ENCODE results near the gene TUBD1.

DNA sequence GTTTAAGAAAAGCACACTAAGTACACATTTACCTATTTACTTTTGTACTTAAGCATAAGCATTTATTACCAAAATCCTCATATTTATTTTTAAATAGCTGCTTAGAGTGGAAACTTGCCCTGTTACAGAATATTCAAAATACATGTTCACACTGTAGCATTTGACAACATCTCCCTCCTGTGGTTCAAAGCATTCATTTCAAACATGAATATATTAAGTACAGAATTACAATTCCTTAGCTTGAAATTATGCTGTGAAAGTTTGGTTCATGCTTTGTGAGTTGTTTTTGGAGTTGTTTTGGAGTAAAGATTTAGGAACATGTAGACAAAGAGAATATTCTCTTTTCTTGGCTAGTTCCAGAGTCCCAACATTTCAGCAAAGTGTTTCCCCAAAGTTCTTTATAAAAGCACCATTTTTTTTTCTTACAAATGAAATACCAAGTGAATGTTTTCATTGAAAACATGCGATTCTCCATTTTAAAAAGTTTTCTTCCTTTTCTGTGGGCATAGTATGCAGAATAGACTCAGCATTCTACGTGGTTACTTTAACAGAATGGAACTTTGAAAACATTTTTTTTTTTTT, 33.2 kb downstream of the TUBD1 start:
- TF ChIP-seq EP300 (IDR thresholded peaks at IDR 0.05) (no peak), POLR2A (IDR thresholded peaks at IDR 0.05) (no peak)
- TF ChIP-seq, protein P1, sequence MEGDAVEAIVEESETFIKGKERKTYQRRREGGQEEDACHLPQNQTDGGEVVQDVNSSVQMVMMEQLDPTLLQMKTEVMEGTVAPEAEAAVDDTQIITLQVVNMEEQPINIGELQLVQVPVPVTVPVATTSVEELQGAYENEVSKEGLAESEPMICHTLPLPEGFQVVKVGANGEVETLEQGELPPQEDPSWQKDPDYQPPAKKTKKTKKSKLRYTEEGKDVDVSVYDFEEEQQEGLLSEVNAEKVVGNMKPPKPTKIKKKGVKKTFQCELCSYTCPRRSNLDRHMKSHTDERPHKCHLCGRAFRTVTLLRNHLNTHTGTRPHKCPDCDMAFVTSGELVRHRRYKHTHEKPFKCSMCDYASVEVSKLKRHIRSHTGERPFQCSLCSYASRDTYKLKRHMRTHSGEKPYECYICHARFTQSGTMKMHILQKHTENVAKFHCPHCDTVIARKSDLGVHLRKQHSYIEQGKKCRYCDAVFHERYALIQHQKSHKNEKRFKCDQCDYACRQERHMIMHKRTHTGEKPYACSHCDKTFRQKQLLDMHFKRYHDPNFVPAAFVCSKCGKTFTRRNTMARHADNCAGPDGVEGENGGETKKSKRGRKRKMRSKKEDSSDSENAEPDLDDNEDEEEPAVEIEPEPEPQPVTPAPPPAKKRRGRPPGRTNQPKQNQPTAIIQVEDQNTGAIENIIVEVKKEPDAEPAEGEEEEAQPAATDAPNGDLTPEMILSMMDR (IDR thresholded peaks at IDR 0.05), result peak; percentile 40 to 87

All from suprapubic skin (tissue), 3 donors.